ENCODE results near the gene MED22.
"Not testable (repeated sequence)": the region's sequence is repeated elsewhere in the genome, so short reads cannot be mapped to it uniquely, and the experiment has no call there.

The MED22 gene

GRCh38 chr9:133331221-133331620, 16.7 kb downstream of the MED22 start:
- no peak for DNase-seq (ENCODE audit: low read depth)
- no peak overlapping the region for H3K4me3 ChIP-seq (ENCODE audit: low read depth, low read length)
- TF ChIP-seq CTCF (conservative IDR thresholded peaks at IDR 0.05; ENCODE audit: low read depth, low read length), result no peak

GRCh38 chr9:133329306-133330156, 18.4 kb downstream of the MED22 start:
- DNase-seq (ENCODE audit: low read depth), result peak; percentile 37
- not testable (repeated sequence) for H3K4me3 ChIP-seq (ENCODE audit: low read depth, low read length)
- peak; percentile 68 for TF ChIP-seq CTCF (conservative IDR thresholded peaks at IDR 0.05; ENCODE audit: low read depth, low read length)

GRCh38 chr9:133327834-133328484, 20.0 kb downstream of the MED22 start:
- no peak for TF ChIP-seq CTCF (conservative IDR thresholded peaks at IDR 0.05; ENCODE audit: low read depth, low read length)
- DNase-seq (ENCODE audit: low read depth), result no peak
- H3K4me3 ChIP-seq (ENCODE audit: low read depth, low read length), result no peak overlapping the region

- H3K4me3 ChIP-seq (ENCODE audit: low read depth, low read length); DNase-seq (ENCODE audit: low read depth): not testable (repeated sequence)
These were observed 20.9 kb downstream of the MED22 start for GRCh38 chr9:133327021-133327420.

GRCh38 chr9:133323991-133324703, 23.8 kb downstream of the MED22 start:
- H3K4me3 ChIP-seq (ENCODE audit: low read depth, low read length), result no peak overlapping the region
- DNase-seq (ENCODE audit: low read depth), result no peak
- TF ChIP-seq CTCF (conservative IDR thresholded peaks at IDR 0.05; ENCODE audit: low read depth, low read length), result no peak

- no peak for TF ChIP-seq CTCF (conservative IDR thresholded peaks at IDR 0.05; ENCODE audit: low read depth, low read length)
- no peak for DNase-seq (ENCODE audit: low read depth)
- no peak overlapping the region for H3K4me3 ChIP-seq (ENCODE audit: low read depth, low read length)
These were observed 24.7 kb downstream of the MED22 start for GRCh38 chr9:133323211-133323610.

GRCh38 chr9:133322701-133323100, 25.2 kb downstream of the MED22 start:
- no peak overlapping the region for H3K4me3 ChIP-seq (ENCODE audit: low read depth, low read length)
- no peak for DNase-seq (ENCODE audit: low read depth)
- TF ChIP-seq CTCF (conservative IDR thresholded peaks at IDR 0.05; ENCODE audit: low read depth, low read length), result no peak

Measured in choroid plexus epithelial cell (primary cell).